ENCODE measurements around the gene LKAAEAR1.

LKAAEAR1 gene

DNA sequence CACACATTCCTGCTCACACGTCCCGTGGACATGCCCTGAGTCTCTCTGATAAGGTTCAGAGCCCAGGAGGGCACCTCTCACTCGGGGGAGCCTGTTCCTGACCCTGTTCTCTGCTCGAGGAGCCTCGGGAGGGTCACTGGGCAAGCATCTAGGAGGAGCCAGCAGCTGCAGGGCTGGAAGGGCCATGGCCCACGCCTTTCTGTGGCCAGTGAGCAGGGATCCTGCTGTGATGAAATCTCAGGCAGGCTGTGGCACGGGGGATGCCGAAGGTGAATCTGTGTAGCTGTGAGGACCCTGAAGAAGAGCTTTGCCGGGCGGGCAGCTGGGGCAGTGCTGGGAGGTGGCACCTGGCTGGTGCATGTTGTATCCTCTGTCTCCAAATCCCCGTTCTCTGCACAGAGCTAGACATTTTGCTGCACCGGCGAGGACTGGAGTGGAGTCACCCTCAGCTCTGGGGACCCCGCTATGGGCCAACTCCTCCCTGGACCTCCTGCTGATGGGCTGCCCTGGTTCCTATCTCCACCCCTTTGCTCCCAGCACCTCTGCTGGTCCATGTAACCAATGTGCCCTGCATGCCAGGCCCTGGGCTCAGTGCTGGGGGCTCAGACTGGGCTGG is 30.3 kb upstream of the LKAAEAR1 start:
- DNase-seq (ENCODE audit: low read depth), result no peak
- TF ChIP-seq, protein P1, sequence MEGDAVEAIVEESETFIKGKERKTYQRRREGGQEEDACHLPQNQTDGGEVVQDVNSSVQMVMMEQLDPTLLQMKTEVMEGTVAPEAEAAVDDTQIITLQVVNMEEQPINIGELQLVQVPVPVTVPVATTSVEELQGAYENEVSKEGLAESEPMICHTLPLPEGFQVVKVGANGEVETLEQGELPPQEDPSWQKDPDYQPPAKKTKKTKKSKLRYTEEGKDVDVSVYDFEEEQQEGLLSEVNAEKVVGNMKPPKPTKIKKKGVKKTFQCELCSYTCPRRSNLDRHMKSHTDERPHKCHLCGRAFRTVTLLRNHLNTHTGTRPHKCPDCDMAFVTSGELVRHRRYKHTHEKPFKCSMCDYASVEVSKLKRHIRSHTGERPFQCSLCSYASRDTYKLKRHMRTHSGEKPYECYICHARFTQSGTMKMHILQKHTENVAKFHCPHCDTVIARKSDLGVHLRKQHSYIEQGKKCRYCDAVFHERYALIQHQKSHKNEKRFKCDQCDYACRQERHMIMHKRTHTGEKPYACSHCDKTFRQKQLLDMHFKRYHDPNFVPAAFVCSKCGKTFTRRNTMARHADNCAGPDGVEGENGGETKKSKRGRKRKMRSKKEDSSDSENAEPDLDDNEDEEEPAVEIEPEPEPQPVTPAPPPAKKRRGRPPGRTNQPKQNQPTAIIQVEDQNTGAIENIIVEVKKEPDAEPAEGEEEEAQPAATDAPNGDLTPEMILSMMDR (IDR thresholded peaks at IDR 0.05; ENCODE audit: control insufficient read depth, insufficient read depth, low read depth, low read length, missing control alignments), result no peak
- H3K4me3 ChIP-seq (ENCODE audit: control insufficient read depth, low read depth, low read length), result no peak overlapping the region

DNA sequence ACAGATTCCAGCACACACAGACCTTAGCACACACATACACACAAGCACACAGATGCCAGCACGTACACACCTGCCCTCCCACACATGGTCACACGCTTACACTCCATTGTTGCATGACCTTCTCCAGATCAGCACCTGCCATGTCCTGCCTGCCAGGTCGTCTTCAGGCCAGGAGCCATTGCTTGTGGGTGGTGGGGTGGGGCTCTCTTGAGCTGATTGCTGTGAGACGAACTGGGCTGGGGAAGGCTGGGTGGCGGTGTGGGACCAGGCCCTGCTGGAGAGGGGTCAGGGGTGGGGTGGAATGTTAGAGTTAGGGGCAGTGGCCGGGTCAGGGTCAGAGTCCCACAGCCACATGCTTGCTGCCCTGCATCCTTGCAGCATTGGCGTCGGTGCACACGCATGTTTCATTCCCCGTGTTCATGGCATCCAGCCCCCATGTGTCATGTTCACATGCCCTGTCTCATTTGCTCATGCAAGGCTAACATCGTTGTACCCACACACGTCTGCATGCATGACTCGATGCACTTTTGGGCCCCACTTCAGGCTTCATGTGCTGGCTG is 29.7 kb upstream of the LKAAEAR1 start:
- DNase-seq (ENCODE audit: low read depth), result no peak
- no peak overlapping the region for H3K4me3 ChIP-seq (ENCODE audit: control insufficient read depth, low read depth, low read length)
- TF ChIP-seq, protein P1 (IDR thresholded peaks at IDR 0.05; ENCODE audit: control insufficient read depth, insufficient read depth, low read depth, low read length, missing control alignments), result no peak

DNA sequence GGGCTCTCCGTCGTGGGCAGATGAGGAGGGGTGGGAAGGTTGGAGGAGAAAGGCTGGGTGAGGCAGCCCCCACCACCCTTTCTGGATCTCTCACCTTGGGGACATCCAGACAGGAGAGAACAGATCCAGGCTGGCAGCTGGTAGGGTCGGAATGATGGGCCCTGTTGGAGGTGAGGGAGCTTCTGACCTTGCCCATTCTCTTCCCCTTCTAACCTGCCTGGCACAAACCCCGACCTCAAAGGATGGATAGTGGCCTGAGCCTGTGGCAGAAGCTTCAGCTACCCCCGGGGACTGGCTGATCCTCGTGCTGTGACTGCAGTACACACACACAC is 29.2 kb upstream of the LKAAEAR1 start:
- H3K4me3 ChIP-seq (ENCODE audit: control insufficient read depth, low read depth, low read length), result no peak overlapping the region
- DNase-seq (ENCODE audit: low read depth), result no peak
- TF ChIP-seq, protein P1 (IDR thresholded peaks at IDR 0.05; ENCODE audit: control insufficient read depth, insufficient read depth, low read depth, low read length, missing control alignments), result no peak

DNA sequence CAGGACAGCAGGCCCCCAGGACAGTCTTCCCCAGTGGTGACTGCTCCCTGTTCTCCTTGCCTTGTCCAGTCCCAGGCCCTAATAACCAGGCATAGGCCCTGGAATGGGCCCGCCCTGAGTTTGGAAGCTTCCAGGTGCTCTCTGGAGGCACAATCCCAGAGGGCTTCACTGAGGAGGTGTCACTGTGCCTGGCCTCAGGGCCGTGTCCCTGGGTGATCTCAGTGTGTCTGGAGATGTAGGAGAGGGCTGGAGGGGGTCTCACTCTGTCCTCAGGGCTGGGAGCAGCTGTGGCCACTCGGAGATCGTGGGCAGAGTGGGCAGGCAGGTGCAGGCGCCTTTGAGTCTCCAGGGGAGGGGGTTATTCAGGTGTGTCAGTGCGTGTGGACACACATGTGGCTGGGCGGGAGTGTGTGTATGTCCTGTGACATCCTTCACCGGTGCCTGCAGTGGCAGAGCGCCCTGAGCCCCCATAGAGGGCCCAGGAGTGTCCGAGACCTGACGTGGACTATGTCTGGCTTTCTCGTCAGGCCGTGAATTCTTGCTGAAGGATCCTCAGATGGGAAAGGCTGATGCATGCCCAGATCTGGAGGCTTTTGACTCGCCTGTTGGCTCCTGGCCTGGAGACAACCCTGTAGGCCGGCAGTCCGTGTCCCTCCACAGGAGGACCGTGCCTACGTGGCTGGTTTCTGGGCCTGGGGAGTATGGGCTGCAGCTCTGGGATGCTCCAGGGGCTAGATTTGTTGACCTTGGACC is 28.7 kb upstream of the LKAAEAR1 start:
- TF ChIP-seq, protein P1 (IDR thresholded peaks at IDR 0.05; ENCODE audit: control insufficient read depth, insufficient read depth, low read depth, low read length, missing control alignments), result no peak
- no peak for DNase-seq (ENCODE audit: low read depth)

DNA sequence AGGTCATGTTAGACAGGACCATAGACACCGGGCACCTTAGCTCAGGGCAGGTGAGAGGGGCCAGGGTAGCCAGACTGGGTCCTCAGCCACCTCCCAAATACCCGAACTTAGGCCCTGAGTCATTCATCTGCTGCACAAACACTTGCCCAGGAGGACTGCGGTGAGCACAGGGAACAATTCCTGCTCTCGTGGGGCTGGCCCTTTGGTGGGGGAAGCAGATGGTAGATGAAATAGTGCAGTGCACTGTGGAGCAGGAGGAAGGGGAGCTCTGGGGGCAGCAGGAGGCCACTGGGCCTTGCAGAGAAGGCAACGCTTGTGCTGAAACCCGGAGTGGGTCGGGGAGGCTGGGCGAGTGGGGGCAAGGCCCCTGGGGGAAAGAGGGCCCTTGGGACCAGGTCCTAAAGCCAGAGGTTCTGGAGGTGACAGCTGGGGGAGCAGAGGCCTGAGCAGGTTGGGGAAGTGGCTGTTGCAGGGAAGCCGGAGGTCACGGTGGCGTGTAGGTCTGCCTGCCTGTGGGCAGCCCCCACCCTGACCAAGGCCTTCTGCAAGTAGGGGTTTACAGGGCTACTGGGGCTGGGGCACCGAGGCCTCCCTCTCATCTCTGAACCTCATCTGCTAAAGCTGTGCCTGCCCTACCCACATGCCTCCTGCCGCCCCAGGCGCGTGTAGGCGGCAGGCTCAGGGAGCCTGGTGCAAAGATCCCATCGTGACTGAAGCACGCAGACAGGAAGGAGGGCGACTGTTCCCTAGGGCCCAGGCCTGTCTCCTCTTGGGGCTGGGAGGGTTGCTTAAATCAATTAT is 27.8 kb upstream of the LKAAEAR1 start:
- DNase-seq (ENCODE audit: low read depth), result no peak
- H3K4me3 ChIP-seq (ENCODE audit: control insufficient read depth, low read depth, low read length), result no peak overlapping the region
- TF ChIP-seq, protein P1 (IDR thresholded peaks at IDR 0.05; ENCODE audit: control insufficient read depth, insufficient read depth, low read depth, low read length, missing control alignments), result no peak

More for the DNA sequence above, 28.7 kb upstream of the LKAAEAR1 start:
- no peak overlapping the region for H3K4me3 ChIP-seq (ENCODE audit: control insufficient read depth, low read depth, low read length)

DNA sequence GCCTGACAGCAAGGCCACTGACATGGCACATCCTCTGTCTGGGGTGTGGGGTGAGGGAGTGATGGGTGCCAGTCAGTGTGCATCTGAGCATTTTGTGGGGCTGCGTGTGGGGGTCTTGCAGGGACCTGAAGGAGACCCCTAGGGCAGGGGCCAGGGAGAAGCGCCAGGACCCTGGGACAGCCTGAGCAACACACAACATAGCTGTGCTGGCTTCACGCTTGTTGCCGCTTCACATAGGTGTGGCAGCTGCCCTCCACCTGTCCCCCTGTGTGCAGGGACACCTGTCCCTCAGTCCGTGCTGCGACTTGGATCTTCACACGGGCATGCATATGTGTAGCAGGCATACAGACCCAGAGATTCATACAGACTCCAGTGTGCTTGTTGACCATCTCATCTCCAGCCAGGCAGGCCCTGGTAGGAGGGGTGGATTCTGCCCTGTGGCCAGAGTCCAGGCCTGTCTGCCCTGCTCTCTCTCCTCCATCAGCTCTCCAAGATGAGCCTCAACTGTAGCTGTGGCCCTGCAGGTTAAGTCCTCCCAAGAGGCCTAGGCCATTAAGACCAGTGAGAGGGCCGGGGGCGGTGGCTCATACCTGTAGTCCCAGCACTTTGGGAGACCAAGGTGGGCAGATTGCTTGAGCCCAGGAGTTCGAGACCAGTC is 26.3 kb upstream of the LKAAEAR1 start:
- no peak for DNase-seq (ENCODE audit: low read depth)
- no peak overlapping the region for H3K4me3 ChIP-seq (ENCODE audit: control insufficient read depth, low read depth, low read length)
- TF ChIP-seq, protein P1 (IDR thresholded peaks at IDR 0.05; ENCODE audit: control insufficient read depth, insufficient read depth, low read depth, low read length, missing control alignments), result no peak
